ENCODE measurements around the gene TBCEL.

- TF ChIP-seq CTCF (IDR thresholded peaks at IDR 0.05): no peak
- no peak for TF ChIP-seq POLR2A (IDR thresholded peaks at IDR 0.05)
These were observed 81.7 kb downstream of the TBCEL start for GRCh38 chr11:121105481-121106195.
